Spleen (tissue), 11 donors: ENCODE data around the gene IVNS1ABP. TPM values are rescaled to one million over a fixed set of nuclear protein-coding genes. Genes with fewer than 3 reads are reported as not detected.

Experiments used
- DNase-seq: peaks from one replicate; pipeline ENCODE4 v3.0.0-alpha.2; 2020
- H3K27ac ChIP-seq, 8 donors: fragments of 200-600 bp; sonication (generic) in 7 of 8; 1 replicate in 4 of 8; 2 replicates in 4 of 8; pipeline versions ENCODE4 v1.5.0 to v1.8.0; 2016 to 2021; ENCODE audit warnings: inconsistent platforms in 4 of 8, mild to moderate bottlenecking in 4 of 8, moderate library complexity in 1 of 8
- H3K27me3 ChIP-seq, 7 donors: fragments of 200-600 bp; sonication (generic) in 6 of 7; replicated peaks in 1 of 7; 1 replicate in 4 of 7; 2 replicates in 3 of 7; pipeline versions ENCODE4 v1.5.0 to v1.8.0; 2016 to 2021; ENCODE audit warnings: inconsistent platforms in 3 of 7, mild to moderate bottlenecking in 1 of 7
- H3K36me3 ChIP-seq, 6 donors: fragments of 200-600 bp; sonication (generic) in 5 of 6; 1 replicate in 4 of 6; 2 replicates in 2 of 6; pipeline versions ENCODE4 v1.5.0 to v1.8.0; 2016 to 2021; ENCODE audit warnings: inconsistent platforms in 2 of 6
- H3K4me1 ChIP-seq, 6 donors: fragments of 200-600 bp; sonication (generic) in 5 of 6; 1 replicate in 3 of 6; 2 replicates in 3 of 6; pipeline versions ENCODE4 v1.5.0 to v1.8.0; 2016 to 2021; ENCODE audit warnings: inconsistent platforms in 3 of 6
- H3K4me3 ChIP-seq, 8 donors: fragments of 200-600 bp; sonication (generic) in 7 of 8; 1 replicate in 4 of 8; 2 replicates in 4 of 8; pipeline versions ENCODE4 v1.5.0 to v1.8.0; 2016 to 2021; ENCODE audit warnings: inconsistent platforms in 4 of 8, mild to moderate bottlenecking in 4 of 8, moderate library complexity in 2 of 8
- H3K9me3 ChIP-seq, 8 donors: fragments of 200-600 bp; sonication (generic) in 7 of 8; 1 replicate in 4 of 8; 2 replicates in 4 of 8; pipeline versions ENCODE4 v1.5.0 to v1.8.0; 2016 to 2021; ENCODE audit warnings: inconsistent platforms in 4 of 8
- POLR2A ChIP-seq, 3 donors: fragments of 450-650 bp; IDR thresholded peaks; one replicate each; pipeline ENCODE4 v1.5.1; 2017; ENCODE audit warnings: antibody characterized with exemption in 3 of 3, mild to moderate bottlenecking in 1 of 3
- POLR2AphosphoS5 ChIP-seq, 3 donors: sonication (generic); formaldehyde crosslinking; IDR thresholded peaks; one replicate each; pipeline ENCODE4 v1.5.1; 2017; ENCODE audit warnings: antibody characterized with exemption in 3 of 3
- WGBS, 5 donors: extraction: QIAGEN DNeasy Blood & Tissue Kit in 3 of 5; methylation state at CpG; one replicate each; pipeline versions ENCODE4 v1.1.5 to v1.1.7; 2013 to 2018; 5-methylcytosine and 5-hydroxymethylcytosine counted together
- intact Hi-C: fragments of 100-400 bp; cut with DNase I; formaldehyde crosslinking; loops from one replicate; pipeline ENCODE4 v1.15.0; 2023; ENCODE audit warnings: low total_unique reads
- polyA plus RNA-seq, 3 donors: library from polyadenylated mRNA; stranded (reverse); fragments of 200-250 nt; gene quantifications; one replicate each; pipeline ENCODE4 v1.2.1, GENCODE V29; 2013
- total RNA-seq, 7 donors: library from RNA; depleted of rRNA in 3 of 7; stranded (reverse); fragments of >200 nt in 3 of 7; fragmentation: NEBNext Ultra II Directional in 4 of 7; extraction: Animal tissue kit (Norgen Biotek cat#: 25700) in 4 of 7; gene quantifications; one replicate each; pipeline versions ENCODE4 v1.1.0 to v1.2.1, GENCODE V29; 2016 to 2021
- TF ChIP-seq, protein P1 (sequence below), 11 experiments: fragments of 200-600 bp in 7 of 11; fragments of 450-650 bp in 4 of 11; sonication (generic) in 4 of 11; IDR thresholded peaks in 8 of 11; conservative IDR thresholded peaks in 3 of 11; 1 replicate in 7 of 11; 2 replicates in 4 of 11; pipeline versions ENCODE4 v1.4.0 to v1.8.0; 2016 to 2021; ENCODE audit warnings: antibody characterized with exemption in 11 of 11, inconsistent platforms in 4 of 11, mild to moderate bottlenecking in 1 of 11
- donor health status: healthy with polysubstance abuse.
- donor health status: DM: no; HTN: no; CAD: no; lungs with moderate emphysema.
- donor health status: DM: no; HTN: no; CAD: no.
- donor health status: Bipolar disorder and iron deficiency.
- donor health status: healthy.
- donor health status: DM: no; HTN: no; CAD: no.
- donor health status: DM: yes; HTN: yes; CAD: no.

Gene IVNS1ABP
- total and polyA plus RNA-seq, 10 donors = 29.5 to 148 (median 107) TPM

DNA sequence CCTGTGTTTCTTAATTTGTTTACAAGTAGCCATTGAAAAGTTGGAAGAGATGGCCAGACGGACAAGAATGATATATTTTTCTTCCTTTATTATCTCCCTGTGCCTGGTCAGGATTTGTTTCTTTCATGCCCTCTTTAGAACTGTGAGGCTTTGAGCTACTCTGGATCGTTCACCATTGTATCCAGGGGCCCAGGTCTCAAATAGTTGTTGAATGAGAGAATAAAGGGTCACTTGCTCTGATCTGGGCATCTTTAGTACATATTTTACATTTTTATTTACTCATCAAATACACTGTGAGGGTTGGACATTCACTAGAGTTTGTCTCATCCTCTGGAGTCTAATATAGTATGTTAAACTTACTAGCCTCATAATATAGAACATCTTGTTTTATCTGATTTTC, 48.7 kb downstream of the IVNS1ABP start:
- no peak for DNase-seq
- no peak overlapping the region for H3K4me3 ChIP-seq
- TF ChIP-seq, protein P1, sequence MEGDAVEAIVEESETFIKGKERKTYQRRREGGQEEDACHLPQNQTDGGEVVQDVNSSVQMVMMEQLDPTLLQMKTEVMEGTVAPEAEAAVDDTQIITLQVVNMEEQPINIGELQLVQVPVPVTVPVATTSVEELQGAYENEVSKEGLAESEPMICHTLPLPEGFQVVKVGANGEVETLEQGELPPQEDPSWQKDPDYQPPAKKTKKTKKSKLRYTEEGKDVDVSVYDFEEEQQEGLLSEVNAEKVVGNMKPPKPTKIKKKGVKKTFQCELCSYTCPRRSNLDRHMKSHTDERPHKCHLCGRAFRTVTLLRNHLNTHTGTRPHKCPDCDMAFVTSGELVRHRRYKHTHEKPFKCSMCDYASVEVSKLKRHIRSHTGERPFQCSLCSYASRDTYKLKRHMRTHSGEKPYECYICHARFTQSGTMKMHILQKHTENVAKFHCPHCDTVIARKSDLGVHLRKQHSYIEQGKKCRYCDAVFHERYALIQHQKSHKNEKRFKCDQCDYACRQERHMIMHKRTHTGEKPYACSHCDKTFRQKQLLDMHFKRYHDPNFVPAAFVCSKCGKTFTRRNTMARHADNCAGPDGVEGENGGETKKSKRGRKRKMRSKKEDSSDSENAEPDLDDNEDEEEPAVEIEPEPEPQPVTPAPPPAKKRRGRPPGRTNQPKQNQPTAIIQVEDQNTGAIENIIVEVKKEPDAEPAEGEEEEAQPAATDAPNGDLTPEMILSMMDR (IDR thresholded peaks at IDR 0.05 in 8 of 11, conservative IDR thresholded peaks at IDR 0.05 in 3 of 11) = no peak
- TF ChIP-seq POLR2A (IDR thresholded peaks at IDR 0.05) (no peak), POLR2AphosphoS5 (IDR thresholded peaks at IDR 0.05) (no peak)
- no peaks in the 10 kb centered on the region for H3K27me3 ChIP-seq
- H3K36me3 ChIP-seq = peaks cover 0 to 4% (median 0%) of the 10 kb centered on the region in 6 donors
- no peaks in the 10 kb centered on the region for H3K4me1 ChIP-seq
- WGBS, 5 donors = 68 to 90% (median 85%) methylated on average over 2 of the region's 2 CpGs
- intact Hi-C loops = no loop called here
- H3K27ac ChIP-seq = no peak overlapping the region
- H3K9me3 ChIP-seq = no peaks in the 10 kb centered on the region

DNA sequence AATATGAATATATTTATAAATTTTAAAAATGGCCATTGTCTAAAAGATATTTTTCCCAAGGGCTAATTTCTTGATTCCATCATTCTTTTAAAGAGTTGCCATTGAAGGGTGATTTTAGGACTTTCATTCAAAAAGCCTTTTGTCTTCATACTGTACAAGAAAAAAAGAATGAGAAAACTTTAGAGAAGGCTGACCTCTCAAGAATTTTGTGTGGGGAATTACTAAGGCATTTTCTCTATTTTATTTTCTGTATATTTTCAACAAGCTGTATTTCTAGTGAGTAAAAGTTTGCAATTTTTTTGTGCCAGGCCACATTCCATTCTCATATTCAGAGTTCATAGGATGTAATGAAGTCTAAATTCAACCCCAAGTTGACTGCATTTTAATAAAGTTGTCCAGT, 49.3 kb downstream of the IVNS1ABP start:
- no peaks in the 10 kb centered on the region for H3K27me3 ChIP-seq
- peaks cover 0 to 4% (median 0%) of the 10 kb centered on the region in 6 donors for H3K36me3 ChIP-seq
- intact Hi-C loops = no loop called here
- no peak overlapping the region for H3K4me3 ChIP-seq
- TF ChIP-seq, protein P1 (IDR thresholded peaks at IDR 0.05 in 8 of 11, conservative IDR thresholded peaks at IDR 0.05 in 3 of 11) = no peak
- H3K4me1 ChIP-seq = no peaks in the 10 kb centered on the region
- H3K9me3 ChIP-seq = no peaks in the 10 kb centered on the region
- no peak for DNase-seq
- H3K27ac ChIP-seq = no peak overlapping the region

DNA sequence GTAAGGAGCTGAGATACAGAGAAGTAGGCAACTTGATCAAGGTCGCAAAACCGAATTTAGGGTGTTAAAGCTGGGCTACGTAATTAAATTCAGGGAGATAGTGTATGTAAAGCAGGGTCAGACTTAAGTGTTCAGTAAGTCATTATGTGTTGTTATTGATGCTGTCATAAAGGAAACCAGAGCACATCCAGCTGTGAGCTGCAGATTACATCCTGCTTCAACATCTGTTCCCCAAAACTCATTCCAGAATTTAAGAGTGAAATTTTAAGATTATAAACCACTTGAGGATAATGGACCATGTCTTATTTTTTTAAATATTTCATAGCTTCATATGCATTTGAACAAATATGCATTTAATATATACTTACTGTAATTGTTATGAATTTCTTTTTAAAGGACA, 49.7 kb downstream of the IVNS1ABP start:
- WGBS, 5 donors = 53 to 67% (median 66%) methylated on average over 3 of the region's 3 CpGs
- no peak for DNase-seq
- no peak for TF ChIP-seq POLR2AphosphoS5 (IDR thresholded peaks at IDR 0.05)
- TF ChIP-seq, protein P1 (IDR thresholded peaks at IDR 0.05 in 8 of 11, conservative IDR thresholded peaks at IDR 0.05 in 3 of 11) = no peak
- TF ChIP-seq POLR2A (IDR thresholded peaks at IDR 0.05) = no peak
- H3K9me3 ChIP-seq = no peaks in the 10 kb centered on the region
- no peaks in the 10 kb centered on the region for H3K36me3 ChIP-seq
- no peaks in the 10 kb centered on the region for H3K4me1 ChIP-seq
- H3K27ac ChIP-seq = no peak overlapping the region
- no peak overlapping the region for H3K4me3 ChIP-seq
- intact Hi-C loops = no loop called here
- no peaks in the 10 kb centered on the region for H3K27me3 ChIP-seq

DNA sequence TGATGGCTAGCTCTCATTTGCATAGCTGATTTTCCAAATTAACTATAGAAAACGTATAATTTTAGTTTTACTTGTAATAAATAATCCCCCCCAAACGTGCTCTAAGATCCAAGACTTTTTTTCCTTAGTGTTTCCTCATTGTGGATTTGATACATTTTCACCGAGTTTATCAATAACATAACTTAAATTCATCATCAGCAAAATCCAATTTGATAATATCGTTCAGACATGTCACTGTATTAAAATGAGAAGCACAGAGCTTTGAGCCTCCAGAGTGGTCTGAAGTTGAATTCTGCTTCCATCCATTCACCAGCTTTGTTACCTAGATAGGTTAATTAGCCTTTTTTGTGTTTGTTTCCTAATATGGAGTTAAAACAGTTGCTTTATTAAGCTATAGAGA, 51.7 kb downstream of the IVNS1ABP start:
- TF ChIP-seq POLR2AphosphoS5 (IDR thresholded peaks at IDR 0.05) (no peak), POLR2A (IDR thresholded peaks at IDR 0.05) (no peak)
- TF ChIP-seq, protein P1 (IDR thresholded peaks at IDR 0.05 in 8 of 11, conservative IDR thresholded peaks at IDR 0.05 in 3 of 11) = no peak
- Histone ChIP-seq H3K27me3 (no peaks in the 10 kb centered on the region), H3K36me3 (no peaks in the 10 kb centered on the region), H3K4me1 (no peaks in the 10 kb centered on the region), H3K27ac (no peak overlapping the region), H3K9me3 (no peaks in the 10 kb centered on the region), H3K4me3 (no peak overlapping the region)
- DNase-seq = no peak
- intact Hi-C loops = no loop called here
- WGBS, 5 donors = 91 to 95% (median 94%) methylated on average over 4 of the region's 4 CpGs
